ENCODE results near the gene ARHGEF28. TPM values are rescaled to one million over a fixed set of nuclear protein-coding genes. Genes with fewer than 3 reads are reported as not detected.

ARHGEF28 gene
- total RNA-seq, 3 donors from 2014 or later (not counting 1 experiment from before 2014, with no cell fraction given) = 2.3 to 7.1 (median 5.8) TPM

- H3K4me1 Mint-ChIP-seq = peaks cover 2% of the 10 kb centered on the region in 2 donors
- Histone ChIP-seq H3K9me3 (ENCODE audit: control insufficient read depth, insufficient read depth, low read length) (no peaks in the 10 kb centered on the region), H3K27me3 (ENCODE audit: control insufficient read depth, insufficient read depth, low read length) (no peaks in the 10 kb centered on the region), H3K4me3 (ENCODE audit: low read length) (no peak overlapping the region), H3K4me1 (ENCODE audit: control insufficient read depth, insufficient read depth, low read length) (peaks cover under 1% of the 10 kb centered on the region), H3K27ac (ENCODE audit: low read length) (no peak overlapping the region), H3K36me3 (ENCODE audit: control insufficient read depth, insufficient read depth, low read length) (no peaks in the 10 kb centered on the region)
- no peak overlapping the region for H3K27ac Mint-ChIP-seq
- no peaks in the 10 kb centered on the region for H3K36me3 Mint-ChIP-seq
- no peak overlapping the region for H3K4me3 Mint-ChIP-seq
- TF ChIP-seq CTCF (IDR thresholded peaks at IDR 0.05) = no peak
- ATAC-seq (no peak), DNase-seq (no peak)
- WGBS (ENCODE audit: insufficient coverage) = 88% methylated on average over 2 of the region's 2 CpGs
- H3K9me3 Mint-ChIP-seq = no peaks in the 10 kb centered on the region
- peaks cover 0 to 5% of the 10 kb centered on the region in 2 donors for H3K27me3 Mint-ChIP-seq (ENCODE audit: low read depth in 2 of 2)
- intact Hi-C loops (cut with micrococcal nuclease) = no loop called here
Observed at GRCh38 chr5:73801686-73802085, 175.7 kb downstream of the ARHGEF28 start.

GRCh38 chr5:73805449-73805848 lies 179.5 kb downstream of the ARHGEF28 start:
- WGBS (ENCODE audit: insufficient coverage) = 50% methylated on average over 1 of the region's 3 CpGs
- H3K27ac Mint-ChIP-seq = no peak overlapping the region
- Histone ChIP-seq H3K4me3 (ENCODE audit: low read length) (no peak overlapping the region), H3K36me3 (ENCODE audit: control insufficient read depth, insufficient read depth, low read length) (no peaks in the 10 kb centered on the region), H3K4me1 (ENCODE audit: control insufficient read depth, insufficient read depth, low read length) (no peaks in the 10 kb centered on the region), H3K27ac (ENCODE audit: low read length) (no peak overlapping the region), H3K27me3 (ENCODE audit: control insufficient read depth, insufficient read depth, low read length) (no peaks in the 10 kb centered on the region), H3K9me3 (ENCODE audit: control insufficient read depth, insufficient read depth, low read length) (no peaks in the 10 kb centered on the region)
- no peak overlapping the region for H3K4me3 Mint-ChIP-seq
- H3K4me1 Mint-ChIP-seq = no peaks in the 10 kb centered on the region
- intact Hi-C loops (cut with micrococcal nuclease) = no loop called here
- ATAC-seq (no peak), DNase-seq (no peak)
- TF ChIP-seq CTCF (IDR thresholded peaks at IDR 0.05) = no peak
- H3K9me3 Mint-ChIP-seq = no peaks in the 10 kb centered on the region
- peaks cover 0 to 3% of the 10 kb centered on the region in 2 donors for H3K27me3 Mint-ChIP-seq (ENCODE audit: low read depth in 2 of 2)
- H3K36me3 Mint-ChIP-seq = no peaks in the 10 kb centered on the region

- H3K9me3 ChIP-seq (ENCODE audit: control insufficient read depth, insufficient read depth, low read length) = no peaks in the 10 kb centered on the region
Observed at GRCh38 chr5:73808911-73809310, 182.9 kb downstream of the ARHGEF28 start.

More at GRCh38 chr5:73808911-73809310, 182.9 kb downstream of the ARHGEF28 start:
- no peak overlapping the region for H3K27ac ChIP-seq (ENCODE audit: low read length)
- Mint-ChIP-seq H3K36me3 (no peaks in the 10 kb centered on the region), H3K4me1 (no peaks in the 10 kb centered on the region), H3K27me3 (ENCODE audit: low read depth in 2 of 2) (peaks cover 7 to 9% of the 10 kb centered on the region in 2 donors), H3K4me3 (no peak overlapping the region), H3K27ac (no peak overlapping the region), H3K9me3 (no peaks in the 10 kb centered on the region)
- no peak for TF ChIP-seq CTCF (IDR thresholded peaks at IDR 0.05)
- no peaks in the 10 kb centered on the region for H3K4me1 ChIP-seq (ENCODE audit: control insufficient read depth, insufficient read depth, low read length)
- DNase-seq (no peak), ATAC-seq (no peak)
- no peaks in the 10 kb centered on the region for H3K36me3 ChIP-seq (ENCODE audit: control insufficient read depth, insufficient read depth, low read length)
- intact Hi-C loops (cut with micrococcal nuclease) = no loop called here
- no peaks in the 10 kb centered on the region for H3K27me3 ChIP-seq (ENCODE audit: control insufficient read depth, insufficient read depth, low read length)
- 96% methylated on average over 2 of the region's 2 CpGs for WGBS (ENCODE audit: insufficient coverage)
- no peak overlapping the region for H3K4me3 ChIP-seq (ENCODE audit: low read length)
